IMR-90 (cell line): ENCODE data around the gene HAP1. TPM values are rescaled to one million over a fixed set of nuclear protein-coding genes. Genes with fewer than 3 reads are reported as not detected.
A peak's percentile ranks its signal among the peaks of the same experiment; 100 is the strongest.

Experiments used
- ATAC-seq: fragments of 200-7000 bp; cut with Tn5 transposase; 2 replicates; pipeline ENCODE4 v1.9.1; 2020; ENCODE audit warnings: low read depth, mild to moderate bottlenecking, moderate library complexity
- Bru-seq: library from RNA; stranded (reverse); fragments of 400-500 nt; gene quantifications from one replicate; lab custom pipeline; 2021; lab: Mats Ljungman, UMichigan
- BruChase-seq, 2 experiments: library from RNA; stranded (reverse); fragments of 400-500 nt; gene quantifications; one replicate each; lab custom pipeline; 2021; lab: Mats Ljungman, UMichigan
- BruUV-seq: library from RNA; stranded (reverse); fragments of 400-500 nt; replicated peaks from 2 replicates; lab custom pipeline; 2021; lab: Mats Ljungman, UMichigan
- CTCF ChIA-PET: fragments of 300-600 bp; formaldehyde crosslinking; extraction: SDS; loops from one replicate; lab custom pipeline; 2021; ENCODE audit warnings: antibody characterized with exemption; lab: Yijun Ruan, JAX
- POLR2A ChIA-PET: fragments of 300-600 bp; sonication (Branson Sonifier 250); formaldehyde crosslinking; loops from one replicate; lab custom pipeline; 2022; ENCODE audit warnings: antibody characterized with exemption; ENCODE audit not compliant: unreplicated experiment; lab: Charles Lee
- DNase-seq: peaks from one replicate; pipeline ENCODE4 v3.0.0; 2013
- H2AFZ ChIP-seq: replicated peaks from 2 replicates; pipeline ENCODE3; 2013; ENCODE audit warnings: low read length, mild to moderate bottlenecking; ENCODE audit not compliant: poor library complexity
- H2AK5ac ChIP-seq: 2 replicates; pipeline ENCODE4 v1.6.1; 2013; ENCODE audit warnings: low read depth, low read length, inconsistent platforms
- H2AK9ac ChIP-seq: replicated peaks from 2 replicates; pipeline ENCODE3; 2013; ENCODE audit warnings: mild to moderate bottlenecking, low read depth, low read length, moderate library complexity; ENCODE audit not compliant: poor library complexity
- H2BK120ac ChIP-seq: 2 replicates; pipeline ENCODE4 v1.6.1; 2013; ENCODE audit warnings: low read depth, low read length, inconsistent platforms
- H2BK15ac ChIP-seq: 3 replicates; pipeline ENCODE4 v1.6.1; 2013; ENCODE audit warnings: low read depth, low read length, inconsistent platforms
- H2BK20ac ChIP-seq: 2 replicates; pipeline ENCODE4 v1.6.1; 2013; ENCODE audit warnings: low read depth, mild to moderate bottlenecking, inconsistent platforms, low read length, moderate library complexity
- H2BK5ac ChIP-seq: 2 replicates; pipeline ENCODE4 v1.6.1; 2013; ENCODE audit warnings: mild to moderate bottlenecking, low read depth, low read length, inconsistent platforms; ENCODE audit not compliant: poor library complexity, severe bottlenecking
- H3K14ac ChIP-seq: replicated peaks from 2 replicates; pipeline ENCODE4 v1.6.1; 2013; ENCODE audit warnings: low read depth, low read length, inconsistent platforms
- H3K18ac ChIP-seq: 2 replicates; pipeline ENCODE4 v1.6.1; 2013; ENCODE audit warnings: low read depth, low read length, control low read depth
- H3K23ac ChIP-seq: 2 replicates; pipeline ENCODE4 v1.6.1; 2013; ENCODE audit warnings: low read depth, low read length, inconsistent platforms
- H3K27ac ChIP-seq: 2 replicates; pipeline ENCODE4 v1.5.1; 2013; ENCODE audit warnings: mild to moderate bottlenecking, control low read depth, low read length; ENCODE audit not compliant: insufficient read depth
- H3K27me3 ChIP-seq: 2 replicates; pipeline ENCODE4 v1.6.1; 2013; ENCODE audit warnings: low read length; ENCODE audit not compliant: control insufficient read depth, insufficient read depth
- H3K36me3 ChIP-seq: 2 replicates; pipeline ENCODE4 v1.6.1; 2013; ENCODE audit warnings: low read length, mixed read lengths; ENCODE audit not compliant: control insufficient read depth, insufficient read depth
- H3K4ac ChIP-seq: 2 replicates; pipeline ENCODE4 v1.6.1; 2013; ENCODE audit warnings: low read depth, low read length, inconsistent platforms
- H3K4me1 ChIP-seq: 2 replicates; pipeline ENCODE4 v1.6.1; 2013; ENCODE audit warnings: low read length, mixed read lengths; ENCODE audit not compliant: control insufficient read depth, insufficient read depth
- H3K4me2 ChIP-seq: 2 replicates; pipeline ENCODE4 v1.6.1; 2013; ENCODE audit warnings: low read depth, mild to moderate bottlenecking, control low read depth, low read length, moderate library complexity
- H3K4me3 ChIP-seq: 2 replicates; pipeline ENCODE4 v1.5.1; 2013; ENCODE audit warnings: low read depth, mild to moderate bottlenecking, control low read depth, low read length, moderate library complexity; ENCODE audit not compliant: insufficient read depth
- H3K56ac ChIP-seq: 2 replicates; pipeline ENCODE4 v1.6.1; 2013; ENCODE audit warnings: low read length, inconsistent platforms; ENCODE audit not compliant: insufficient read depth; ENCODE audit errors: extremely low read depth
- H3K79me1 ChIP-seq, 2 experiments: 2 replicates each; pipeline ENCODE4 v1.6.1; 2013; ENCODE audit warnings: low read length in 2 of 2, inconsistent platforms in 1 of 2, low read depth in 1 of 2
- H3K9ac ChIP-seq: 2 replicates; pipeline ENCODE4 v1.6.1; 2013; ENCODE audit warnings: low read depth, low read length, control low read depth
- H3K9me1 ChIP-seq: 2 replicates; pipeline ENCODE4 v1.6.1; 2013; ENCODE audit warnings: low read length, inconsistent platforms; ENCODE audit not compliant: insufficient read depth
- H3K9me3 ChIP-seq: 2 replicates; pipeline ENCODE4 v1.6.1; 2013; ENCODE audit warnings: low read length; ENCODE audit not compliant: control insufficient read depth, insufficient read depth
- H4K20me1 ChIP-seq: 2 replicates; pipeline ENCODE4 v1.6.1; 2013; ENCODE audit warnings: low read length, inconsistent platforms; ENCODE audit not compliant: insufficient read depth
- H4K5ac ChIP-seq: 2 replicates; pipeline ENCODE4 v1.6.1; 2013; ENCODE audit warnings: mild to moderate bottlenecking, low read depth, low read length, control low read depth
- H4K8ac ChIP-seq, 2 experiments: 2 replicates each; pipeline ENCODE4 v1.6.1; 2013; ENCODE audit warnings: low read depth in 2 of 2, low read length in 2 of 2, control low read depth in 1 of 2, inconsistent platforms in 1 of 2
- H4K91ac ChIP-seq: 2 replicates; pipeline ENCODE4 v1.6.1; 2013; ENCODE audit warnings: low read depth, low read length, inconsistent platforms; ENCODE audit not compliant: insufficient read depth
- BHLHE40 ChIP-seq: fragments of 150-350 bp; IDR thresholded peaks from 2 replicates; pipeline ENCODE4 v1.6.1; 2016; ENCODE audit warnings: mild to moderate bottlenecking, low read depth, low read length
- ELK1 ChIP-seq: fragments of 150-350 bp; IDR thresholded peaks from 2 replicates; pipeline ENCODE4 v1.6.1; 2016; ENCODE audit warnings: low read depth, mild to moderate bottlenecking, low read length, moderate library complexity, borderline replicate concordance
- MAZ ChIP-seq: IDR thresholded peaks from 2 replicates; pipeline ENCODE4 v1.6.1; 2012; ENCODE audit warnings: low read depth, mild to moderate bottlenecking, low read length, improper control_type of control experiment, moderate library complexity, borderline replicate concordance
- NFE2L2 ChIP-seq: fragments of 150-350 bp; IDR thresholded peaks from 2 replicates; pipeline ENCODE4 v1.6.1; 2016; ENCODE audit warnings: low read depth, mild to moderate bottlenecking, low read length
- POLR2A ChIP-seq: IDR thresholded peaks from 2 replicates; pipeline ENCODE4 v1.6.1; 2012; ENCODE audit warnings: mild to moderate bottlenecking, low read depth, low read length
- RFX5 ChIP-seq: IDR thresholded peaks from 2 replicates; pipeline ENCODE4 v1.8.0; 2012; ENCODE audit warnings: low read depth, mild to moderate bottlenecking, low read length, moderate library complexity
- WGBS, 2 experiments: methylation state at CpG; one replicate each; pipeline versions ENCODE4 v1.1.5 to v1.1.7; 2013; ENCODE audit warnings: missing lambda C conversion rate in 2 of 2; ENCODE audit not compliant: insufficient read length in 1 of 2; ENCODE audit errors: extremely low coverage in 2 of 2; 5-methylcytosine and 5-hydroxymethylcytosine counted together
- dilution Hi-C: fragments of 300-500 bp; cut with HindIII; formaldehyde crosslinking; loops from one replicate; pipeline ENCODE4 v1.14.3; 2018; ENCODE audit warnings: low sequenced_read_pairs; ENCODE audit not compliant: unreplicated experiment
- in situ Hi-C: fragments of 300-500 bp; cut with MboI; formaldehyde crosslinking; loops from 3 replicates; pipeline ENCODE4 v1.14.3; 2019; ENCODE audit warnings: low sequenced_read_pairs, inconsistent platforms, mixed read lengths
- intact Hi-C: fragments of 100-400 bp; cut with micrococcal nuclease; formaldehyde crosslinking; loops from 2 replicates; pipeline ENCODE4 v1.10.0; 2022
- long read RNA-seq: library from polyadenylated mRNA; unstranded; transcript quantifications from one replicate; pipeline ENCODE4 v2.0.0, GENCODE V29; 2021; ENCODE audit not compliant: unreplicated experiment
- polyA plus RNA-seq, 3 experiments: library from polyadenylated mRNA; depleted of rRNA; stranded (reverse); fragments of >200 nt; gene quantifications; 2 replicates each; pipeline ENCODE4 v1.2.3, GENCODE V29; 2012; ENCODE audit warnings: low replicate concordance in 1 of 3
- total RNA-seq: library from RNA; depleted of rRNA; stranded (reverse); fragments of >200 nt; gene quantifications from 2 replicates; pipeline ENCODE4 v1.2.3, GENCODE V29; 2012; rRNA removed

The HAP1 gene
- total RNA-seq (under 0.01 TPM in 1 of 2 replicates, not detected in the other), polyA plus RNA-seq (2012; rRNA removed) (0.09 and 0.11 TPM in 2 replicates), Bru-seq, nascent RNA (not detected), BruChase-seq, experiment 1, labeled RNA remaining after a 6-hour chase (percentile 21 among the genes with signal in this experiment), BruChase-seq, experiment 2, labeled RNA remaining after a 2-hour chase (percentile 18 among the genes with signal in this experiment)
- polyA plus RNA-seq (2012; cell fraction: cytosol; rRNA removed): 0.02 and 0.03 TPM in 2 replicates
- 1.1 and 1.3 TPM in 2 replicates for polyA plus RNA-seq (2012; cell fraction: nucleus; rRNA removed; ENCODE audit: low replicate concordance)
- long read RNA-seq: 0 reads

GRCh38 chr17:41734139-41734948 is at the start of gene HAP1:
HAP1 (minus strand) TSS chr17:41734643; CDS start chr17:41734634, 9 bp downstream.
- peaks cover 69% of the 10 kb centered on the region for H3K27me3 ChIP-seq
- no peaks in the 10 kb centered on the region for H3K9me3 ChIP-seq
- no peak within 1 kb of the TSS for H2BK5ac ChIP-seq
- peak within 1 kb of the TSS; percentile 92 for H3K4me2 ChIP-seq
- in situ Hi-C loops (loop anchor here (10.0 kb wide), 1 partner anchor 230 kb away; the partner anchor contains the start of gene CNP), intact Hi-C loops (no loop called here), dilution Hi-C loops (no loop called here)
- H4K5ac ChIP-seq: no peak within 1 kb of the TSS
- H3K23ac ChIP-seq: peak within 1 kb of the TSS; percentile 22; the same call in 1 of the 2 replicates
- no peak within 1 kb of the TSS for H3K56ac ChIP-seq
- no peak within 1 kb of the TSS for H4K91ac ChIP-seq
- H3K4ac ChIP-seq: peak within 1 kb of the TSS; percentile 45; the same call in 1 of the 2 replicates
- BruUV-seq: no TSS peak
- H3K4me3 ChIP-seq: peak within 1 kb of the TSS; percentile 35
- no peak within 1 kb of the TSS for H3K27ac ChIP-seq
- POLR2A ChIA-PET: no interaction called here
- no peak within 1 kb of the TSS for H2AK9ac ChIP-seq
- H4K8ac ChIP-seq: peak within 1 kb of the TSS in 1 of 2 experiments; percentile 25; a peak in 1 of 4 replicates
- H2AFZ ChIP-seq: peak within 1 kb of the TSS; percentile 84
- H3K18ac ChIP-seq: no peak within 1 kb of the TSS; the same call in 1 of the 2 replicates
- peak within 1 kb of the TSS; percentile 13; the same call in 1 of the 2 replicates for H2BK20ac ChIP-seq
- no peaks in the 10 kb centered on the region for H3K36me3 ChIP-seq
- no peaks in the 10 kb centered on the region for H3K79me1 ChIP-seq
- H2BK120ac ChIP-seq: peak within 1 kb of the TSS; percentile 12; the same call in 1 of the 2 replicates
- no peak for TF ChIP-seq MAZ
- no peak for TF ChIP-seq ELK1
- peak; percentile 76 for TF ChIP-seq BHLHE40
- no peak for TF ChIP-seq RFX5
- TF ChIP-seq NFE2L2: no peak
- peak; percentile 71 for TF ChIP-seq POLR2A
- ATAC-seq: peak; percentile 59
- DNase-seq: peak; percentile 8
- no peaks in the 10 kb centered on the region for H4K20me1 ChIP-seq
- no peak within 1 kb of the TSS for H2BK15ac ChIP-seq
- WGBS, 2 experiments: 1% methylated on average over 39 of the region's 77 CpGs; no CpG with 5 or more reads in 1 of the 2 experiments
- CTCF ChIA-PET: no interaction called here
- H2AK5ac ChIP-seq: no peak within 1 kb of the TSS
- H3K4me1 ChIP-seq: peaks cover under 1% of the 10 kb centered on the region; the same call in 1 of the 2 replicates
- H3K9me1 ChIP-seq: no peaks in the 10 kb centered on the region
- no peak within 1 kb of the TSS; the same call in 1 of the 2 replicates for H3K14ac ChIP-seq
- H3K9ac ChIP-seq: peak within 1 kb of the TSS; percentile 32; the same call in 1 of the 2 replicates
